BJ (cell line): ENCODE data around the gene OVCH1. TPM values are rescaled to one million over a fixed set of nuclear protein-coding genes. Genes with fewer than 3 reads are reported as not detected.
A peak's percentile ranks its signal among the peaks of the same experiment; 100 is the strongest.

Experiments
- CTCF ChIA-PET: fragments of 350-600 bp; formaldehyde crosslinking; extraction: SDS; loops from one replicate; lab custom pipeline; 2021; ENCODE audit warnings: antibody characterized with exemption, inconsistent platforms; lab: Yijun Ruan, JAX
- POLR2A ChIA-PET: fragments of 300-600 bp; sonication (Branson Sonifier 250); formaldehyde crosslinking; extraction: SDS; loops from one replicate; lab custom pipeline; 2021; ENCODE audit warnings: antibody characterized with exemption; lab: Charles Lee
- DNase-seq: peaks from one replicate; pipeline ENCODE4 v3.0.0-alpha.2; 2011; ENCODE audit warnings: low read depth
- H3K27me3 ChIP-seq: 2 replicates; pipeline ENCODE4 v1.6.0; 2011; ENCODE audit warnings: low read length; ENCODE audit not compliant: control insufficient read depth, insufficient read depth
- H3K36me3 ChIP-seq: 2 replicates; pipeline ENCODE4 v1.5.1; 2011; ENCODE audit warnings: low read length; ENCODE audit not compliant: control insufficient read depth, insufficient read depth
- H3K4me3 ChIP-seq: 2 replicates; pipeline ENCODE4 v1.5.1; 2011; ENCODE audit warnings: low read depth, mild to moderate bottlenecking, control low read depth, low read length
- polyA plus RNA-seq: library from polyadenylated mRNA; depleted of rRNA; stranded (reverse); fragments of >200 nt; gene quantifications from 2 replicates; pipeline ENCODE4 v1.2.3, GENCODE V29; 2011
- TF ChIP-seq, protein P1 (sequence below): IDR thresholded peaks from 2 replicates; pipeline ENCODE4 v1.5.1; 2011; ENCODE audit warnings: low read depth, mild to moderate bottlenecking, control low read depth, inconsistent platforms, low read length, moderate library complexity; ENCODE audit not compliant: insufficient read depth

The OVCH1 gene
- polyA plus RNA-seq, 1 experiment: 0.06 TPM

DNA sequence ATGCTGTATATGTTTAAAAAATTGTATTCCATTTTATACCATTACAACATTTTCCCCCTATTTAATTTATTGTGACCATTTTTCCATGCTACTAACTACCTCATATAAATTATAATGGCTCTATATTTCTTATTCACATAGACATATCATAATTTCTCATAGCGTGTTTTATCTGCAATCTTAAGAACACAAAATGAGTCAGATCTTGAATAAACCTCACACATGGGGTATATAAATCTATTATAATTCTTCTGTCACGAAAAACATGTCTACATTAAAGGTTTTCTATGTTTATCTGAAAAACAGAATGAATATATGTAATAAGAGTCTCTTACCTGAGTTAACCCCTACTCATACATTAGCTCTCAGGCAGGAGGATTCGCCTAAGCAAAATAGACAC, 66.0 kb downstream of the OVCH1 start:
- TF ChIP-seq, protein P1, sequence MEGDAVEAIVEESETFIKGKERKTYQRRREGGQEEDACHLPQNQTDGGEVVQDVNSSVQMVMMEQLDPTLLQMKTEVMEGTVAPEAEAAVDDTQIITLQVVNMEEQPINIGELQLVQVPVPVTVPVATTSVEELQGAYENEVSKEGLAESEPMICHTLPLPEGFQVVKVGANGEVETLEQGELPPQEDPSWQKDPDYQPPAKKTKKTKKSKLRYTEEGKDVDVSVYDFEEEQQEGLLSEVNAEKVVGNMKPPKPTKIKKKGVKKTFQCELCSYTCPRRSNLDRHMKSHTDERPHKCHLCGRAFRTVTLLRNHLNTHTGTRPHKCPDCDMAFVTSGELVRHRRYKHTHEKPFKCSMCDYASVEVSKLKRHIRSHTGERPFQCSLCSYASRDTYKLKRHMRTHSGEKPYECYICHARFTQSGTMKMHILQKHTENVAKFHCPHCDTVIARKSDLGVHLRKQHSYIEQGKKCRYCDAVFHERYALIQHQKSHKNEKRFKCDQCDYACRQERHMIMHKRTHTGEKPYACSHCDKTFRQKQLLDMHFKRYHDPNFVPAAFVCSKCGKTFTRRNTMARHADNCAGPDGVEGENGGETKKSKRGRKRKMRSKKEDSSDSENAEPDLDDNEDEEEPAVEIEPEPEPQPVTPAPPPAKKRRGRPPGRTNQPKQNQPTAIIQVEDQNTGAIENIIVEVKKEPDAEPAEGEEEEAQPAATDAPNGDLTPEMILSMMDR: no peak

DNA sequence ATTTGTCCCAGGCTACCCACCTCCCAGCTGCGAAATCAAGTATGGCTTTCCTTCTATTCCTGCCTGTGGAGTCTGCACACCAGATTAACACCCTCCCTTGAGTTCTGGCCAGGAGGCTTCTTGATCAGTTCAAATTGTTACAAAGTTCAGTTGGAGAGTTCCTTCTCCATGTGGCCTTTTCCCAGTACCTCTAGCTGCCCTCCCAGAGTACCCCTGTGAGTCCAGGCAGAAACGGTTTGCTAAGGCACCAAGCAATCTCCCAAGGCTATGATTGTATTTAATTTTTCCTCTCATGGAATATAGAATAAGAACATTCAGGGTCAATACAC, 66.8 kb downstream of the OVCH1 start:
- no peaks in the 10 kb centered on the region for H3K36me3 ChIP-seq
- POLR2A ChIA-PET: no interaction called here
- no peak for DNase-seq

More for the DNA sequence above, 66.0 kb downstream of the OVCH1 start:
- H3K27me3 ChIP-seq: no peaks in the 10 kb centered on the region
- DNase-seq: no peak
- H3K36me3 ChIP-seq: no peaks in the 10 kb centered on the region
- no peak overlapping the region for H3K4me3 ChIP-seq
- ChIA-PET CTCF (no interaction called here), POLR2A (interaction anchor here (0.5 kb wide), 1 partner anchor 16 kb away, joined by 3 read pairs; no protein-coding TSS in a partner anchor)

DNA sequence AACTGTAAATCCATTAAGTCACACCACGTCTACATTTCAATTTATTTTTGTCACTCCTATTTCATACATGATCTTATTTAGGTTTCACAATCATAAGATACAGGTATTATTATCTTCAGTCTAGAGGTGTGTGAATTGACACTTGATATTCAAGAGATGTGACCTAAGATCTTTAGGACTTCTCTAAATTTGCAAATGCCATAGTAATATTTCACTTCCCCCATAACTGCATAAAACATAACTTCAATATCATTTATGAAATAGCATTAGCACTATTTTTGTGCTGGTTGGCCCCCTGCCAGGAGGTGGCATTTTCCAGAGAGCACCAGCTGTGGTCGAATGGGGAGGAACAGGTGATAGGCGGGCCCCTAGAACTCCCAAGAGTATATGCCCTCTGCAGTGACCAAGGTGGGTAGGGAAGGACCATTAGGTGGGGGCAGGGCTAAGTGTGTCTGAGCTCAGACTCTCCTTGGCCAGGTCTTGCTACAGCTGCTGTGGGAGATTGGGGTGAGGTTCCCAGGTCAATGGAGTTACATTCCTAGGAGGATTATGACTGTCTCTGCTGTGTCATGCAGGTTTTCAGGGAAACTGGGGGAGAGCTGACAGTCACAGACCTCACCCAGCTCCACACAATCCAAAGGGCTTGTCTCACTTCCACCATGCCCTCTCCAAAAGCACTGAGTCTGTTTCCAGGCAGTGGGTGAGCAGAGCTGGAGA, 67.3 kb downstream of the OVCH1 start:
- TF ChIP-seq, protein P1: no peak
- ChIA-PET POLR2A (no interaction called here), CTCF (no interaction called here)
- Histone ChIP-seq H3K4me3 (no peak overlapping the region), H3K27me3 (no peaks in the 10 kb centered on the region), H3K36me3 (no peaks in the 10 kb centered on the region)
- no peak for DNase-seq

More for the DNA sequence above, 66.8 kb downstream of the OVCH1 start:
- no peaks in the 10 kb centered on the region for H3K27me3 ChIP-seq
- CTCF ChIA-PET: no interaction called here
- H3K4me3 ChIP-seq: no peak overlapping the region
- TF ChIP-seq, protein P1: no peak

DNA sequence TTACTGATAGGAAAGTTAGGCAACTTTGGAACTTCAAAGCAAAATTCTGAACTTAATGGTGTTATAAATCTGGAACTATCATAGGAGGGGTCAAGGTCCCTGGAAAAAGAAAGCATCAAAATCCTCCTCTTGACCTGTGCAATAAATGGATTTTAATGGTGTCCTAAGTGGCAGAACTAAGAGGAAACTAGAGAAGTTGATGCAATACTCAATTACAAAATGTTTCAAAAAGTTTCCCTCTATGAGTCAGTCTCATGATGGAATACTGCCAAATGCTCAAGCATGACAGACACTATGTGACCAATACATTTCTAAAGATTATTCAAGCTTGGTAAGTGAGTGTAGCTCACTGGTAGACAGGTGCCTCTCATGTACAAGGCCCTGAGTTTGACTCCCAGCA, 68.9 kb downstream of the OVCH1 start:
- CTCF ChIA-PET: interaction anchor here (1.1 kb wide), 1 partner anchor 12 kb away, joined by 3 read pairs; no protein-coding TSS in a partner anchor
- no peak overlapping the region for H3K4me3 ChIP-seq

DNA sequence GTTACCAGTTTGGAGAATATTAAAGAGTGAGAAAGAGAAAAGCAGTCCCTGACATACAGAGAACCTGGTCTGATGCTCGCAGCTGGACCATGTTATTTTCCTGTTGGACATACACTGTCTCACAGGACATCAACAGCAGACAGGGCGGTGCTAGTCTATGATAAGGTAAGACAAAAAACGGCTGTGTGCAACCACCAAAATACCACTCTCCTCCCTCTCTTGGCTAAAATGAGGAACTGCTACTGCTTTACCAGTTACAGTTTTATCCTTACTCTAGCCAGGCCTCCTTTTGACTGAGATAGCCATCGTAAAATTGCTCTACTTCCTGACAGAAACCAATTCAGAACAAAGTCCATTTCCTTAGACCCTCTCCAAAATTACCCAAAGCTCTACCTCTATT, 69.5 kb downstream of the OVCH1 start:
- POLR2A ChIA-PET: no interaction called here
- no peaks in the 10 kb centered on the region for H3K27me3 ChIP-seq
- no peak overlapping the region for H3K4me3 ChIP-seq
- TF ChIP-seq, protein P1: no peak
- CTCF ChIA-PET: interaction anchor here (0.5 to 1.1 kb wide), 3 partner anchors 11 to 114 kb away, joined by 3 read pairs; no protein-coding TSS in a partner anchor
- DNase-seq: no peak
- no peaks in the 10 kb centered on the region for H3K36me3 ChIP-seq

More for the DNA sequence above, 68.9 kb downstream of the OVCH1 start:
- no peaks in the 10 kb centered on the region for H3K36me3 ChIP-seq
- POLR2A ChIA-PET: no interaction called here
- no peaks in the 10 kb centered on the region for H3K27me3 ChIP-seq
- TF ChIP-seq, protein P1: no peak
- DNase-seq: peak; percentile 27
